Omental fat pad (tissue), 4 donors: ENCODE measurements around the gene PRAF2. TPM values are rescaled to one million over a fixed set of nuclear protein-coding genes. Genes with fewer than 3 reads are reported as not detected.

Source experiments
- ATAC-seq: fragments of 150-250 bp; one replicate; pipeline ENCODE4 v1.9.1; 2016; ENCODE audit warnings: mild to moderate bottlenecking, moderate library complexity; ENCODE audit not compliant: low FRiP score
- DNase-seq: peaks from one replicate; pipeline ENCODE4 v3.0.0-alpha.2; 2019; ENCODE audit warnings: low spot score
- CTCF ChIP-seq, 3 donors: fragments of 450-650 bp; IDR thresholded peaks; one replicate each; pipeline ENCODE4 v1.5.1; 2016 to 2017; ENCODE audit warnings: antibody characterized with exemption in 3 of 3, mild to moderate bottlenecking in 3 of 3, moderate library complexity in 2 of 3
- total RNA-seq, 4 donors: library from RNA; depleted of rRNA; stranded (reverse); fragments of >200 nt; gene quantifications; one replicate each; pipeline ENCODE4 v1.1.0, GENCODE V29; 2016

Gene PRAF2
- total RNA-seq, 4 donors from 2014 or later, result 7.8 to 17.3 (median 12.3) TPM

DNA sequence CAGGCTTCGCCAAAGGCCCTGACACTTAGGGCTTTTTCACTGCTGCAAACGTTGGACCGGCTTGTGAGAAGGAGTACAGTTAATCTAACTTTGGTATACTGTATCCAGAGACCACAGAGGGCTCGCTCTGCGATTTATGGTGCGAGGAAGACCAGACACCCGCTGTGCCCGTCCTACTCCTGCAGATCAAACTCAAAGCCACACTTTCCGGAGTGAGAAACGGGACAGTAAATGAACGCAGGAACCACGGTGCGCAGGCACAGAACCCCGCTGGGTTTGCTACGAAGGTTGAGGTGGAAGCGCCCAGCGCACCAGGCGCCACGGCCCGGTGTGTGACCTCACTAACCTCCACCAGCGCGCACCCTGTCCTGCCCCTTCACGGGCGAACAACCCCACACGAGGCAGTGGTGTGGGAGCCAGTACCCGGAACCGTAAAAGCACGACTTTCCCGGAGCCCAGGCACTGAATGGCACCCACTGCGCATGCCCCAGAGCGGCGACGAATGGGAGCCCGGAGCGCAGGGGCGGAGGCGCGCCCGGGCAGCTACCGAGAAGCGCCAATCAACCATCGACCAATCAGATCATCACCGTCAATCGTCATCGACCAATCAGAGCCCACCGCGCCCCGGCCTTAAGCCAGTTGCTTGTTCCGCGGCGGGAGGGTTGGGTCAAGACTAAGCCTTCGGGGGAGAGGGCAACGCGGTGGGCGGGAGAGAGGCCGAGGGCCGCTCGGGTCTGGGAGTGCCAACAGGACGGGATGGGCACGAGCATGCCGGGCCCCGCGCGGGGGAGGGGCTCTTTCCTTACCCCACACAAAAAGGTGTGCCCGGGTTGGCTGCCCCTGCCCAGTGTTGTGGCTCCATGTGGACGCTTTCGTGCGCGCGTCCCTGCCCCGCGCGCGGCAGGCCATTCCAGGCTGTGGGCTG, 27.2 kb upstream of the PRAF2 start:
- peak; percentile 97 for ATAC-seq

DNA sequence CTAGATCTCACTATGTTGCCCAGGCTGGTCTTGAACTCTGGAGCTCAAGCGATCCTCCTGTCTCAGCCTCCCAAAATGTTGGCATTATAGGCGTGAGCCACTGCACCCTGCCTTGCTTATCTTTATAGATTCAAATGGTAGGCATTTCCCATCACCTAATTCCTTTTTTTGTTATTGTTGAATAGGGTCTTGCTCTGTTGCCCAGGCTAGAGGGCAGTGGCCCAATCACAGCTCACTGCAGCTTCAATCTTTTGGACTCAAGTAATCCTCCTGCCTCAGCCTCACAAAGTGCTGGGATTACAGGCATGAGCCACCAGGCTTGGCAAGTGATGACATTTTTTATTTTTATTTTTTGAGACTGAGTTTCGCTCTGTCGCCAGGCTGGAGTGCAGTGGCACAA, 22.6 kb upstream of the PRAF2 start:
- no peak for TF ChIP-seq CTCF (IDR thresholded peaks at IDR 0.05)
- DNase-seq (no peak), ATAC-seq (no peak)

More for the DNA sequence above, 27.2 kb upstream of the PRAF2 start:
- no peak for TF ChIP-seq CTCF (IDR thresholded peaks at IDR 0.05)
- peak; percentile 61 for DNase-seq

DNA sequence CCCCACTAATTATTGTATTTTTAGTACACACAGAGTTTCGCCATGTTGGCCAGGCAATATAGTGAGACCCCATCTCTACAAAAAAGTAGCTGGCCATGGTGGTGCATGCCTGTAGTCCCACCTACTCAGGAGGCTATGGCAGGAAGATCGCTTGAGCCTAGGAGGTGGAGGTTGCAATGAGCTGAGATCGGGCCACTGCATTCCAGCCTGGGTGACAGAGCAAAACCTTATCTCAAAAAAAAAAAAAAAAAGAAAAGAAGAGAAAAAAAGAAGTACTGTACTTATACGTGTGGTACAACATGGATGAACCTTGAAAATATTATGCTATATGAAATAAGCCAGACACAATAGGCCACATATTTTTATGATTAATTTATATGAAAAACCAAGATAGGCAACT, 15.8 kb upstream of the PRAF2 start:
- TF ChIP-seq CTCF (IDR thresholded peaks at IDR 0.05), result no peak
- DNase-seq (no peak), ATAC-seq (no peak)

GRCh38 chrX:49082271-49082871, 8.6 kb upstream of the PRAF2 start:
- ATAC-seq, result no peak
- no peak for TF ChIP-seq CTCF (IDR thresholded peaks at IDR 0.05)

DNA sequence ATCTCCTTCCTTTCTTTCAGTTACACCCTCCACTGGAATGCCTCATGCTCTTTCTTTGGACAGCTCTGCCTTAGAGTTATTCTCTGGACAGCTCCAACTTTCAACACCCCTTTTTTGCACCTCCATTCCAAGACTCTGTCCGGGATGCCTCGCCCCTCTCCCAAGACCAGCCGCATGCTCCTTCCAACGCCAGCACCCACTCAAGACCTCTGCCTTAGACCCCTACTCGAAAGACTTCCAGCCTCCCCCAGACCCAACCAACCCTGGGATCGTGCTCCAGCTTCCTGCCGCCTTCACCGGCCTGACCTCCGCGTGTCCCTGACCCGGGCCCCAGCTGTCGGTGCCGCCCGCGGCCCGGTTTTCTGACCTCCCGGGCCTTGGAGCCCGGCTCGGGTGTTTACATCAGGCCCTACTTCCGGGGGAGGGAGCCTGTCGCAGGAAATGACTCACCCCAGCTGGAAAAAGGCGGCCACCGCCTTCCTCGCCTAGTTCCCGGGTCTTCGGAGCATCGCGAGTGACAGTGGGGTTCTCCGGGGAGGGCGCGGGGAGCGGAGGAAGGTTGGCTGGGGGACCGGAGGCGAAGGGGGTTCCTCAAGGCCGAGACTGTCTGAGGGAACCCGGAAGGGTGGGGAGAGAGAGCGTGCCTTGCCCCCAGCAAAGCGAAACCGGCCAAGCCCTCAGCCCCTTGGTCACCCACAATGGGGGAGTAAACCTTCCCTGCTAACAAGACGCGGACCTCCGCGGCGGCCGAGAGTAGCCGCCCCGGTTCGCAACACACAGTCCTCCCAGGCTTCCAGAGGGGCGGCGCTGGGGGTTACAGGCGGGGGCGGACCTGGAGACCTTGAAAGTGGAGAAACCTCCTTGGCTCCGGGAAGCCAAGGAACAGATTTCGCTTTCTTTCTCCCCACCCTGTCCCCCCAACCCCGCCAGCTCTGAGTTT, 6.0 kb upstream of the PRAF2 start, which contains the start of gene WDR45:
Gene WDR45 (minus strand): TSS at position 399 of the 940 bp plus-strand sequence. CDS start 1,792 bp downstream, outside the sequence.
- no peak for DNase-seq
- TF ChIP-seq CTCF (IDR thresholded peaks at IDR 0.05), result no peak
- ATAC-seq, result peak; percentile 77

More at GRCh38 chrX:49082271-49082871, 8.6 kb upstream of the PRAF2 start:
- no peak for DNase-seq

DNA sequence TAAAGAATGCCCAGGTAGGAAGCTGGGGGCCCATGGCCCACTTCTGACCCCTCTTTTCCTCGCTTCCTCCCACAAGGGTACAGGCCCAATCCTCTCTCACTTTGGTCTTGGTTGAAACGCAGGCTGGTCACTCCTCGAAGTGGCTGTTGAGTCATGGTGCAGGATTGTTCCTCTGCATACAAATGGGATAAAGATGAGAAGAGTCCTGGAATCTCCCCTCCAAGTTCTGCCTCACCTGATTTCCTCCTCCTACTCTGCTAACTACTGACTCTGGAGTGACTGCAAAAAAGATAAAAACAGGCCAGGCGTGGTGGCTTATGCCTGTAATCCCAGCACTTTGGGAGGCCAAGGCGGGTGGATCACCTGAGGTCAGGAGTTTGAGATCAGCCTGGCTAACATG, 4.1 kb upstream of the PRAF2 start:
- ATAC-seq (no peak), DNase-seq (no peak)
- TF ChIP-seq CTCF (IDR thresholded peaks at IDR 0.05), result no peak
